Upper lobe of right lung (tissue), 1 donor: Measurements from ENCODE around the gene LCN6. TPM values are rescaled to one million over a fixed set of nuclear protein-coding genes. Genes with fewer than 3 reads are reported as not detected.
"Not testable (repeated sequence)": the region's sequence is repeated elsewhere in the genome, so short reads cannot be mapped to it uniquely, and the experiment has no call there.

ENCODE experiments used
- ATAC-seq: fragments of 200-7000 bp; cut with Tn5 transposase; one replicate; pipeline ENCODE4 v1.9.1; 2020; ENCODE audit warnings: mild to moderate bottlenecking, moderate library complexity
- DNase-seq: peaks from one replicate; pipeline ENCODE4 v3.0.0-alpha.2; 2020
- H3K27ac ChIP-seq: fragments of 200-600 bp; one replicate; pipeline ENCODE4 v1.8.0; 2022
- H3K27me3 ChIP-seq: fragments of 200-600 bp; one replicate; pipeline ENCODE4 v1.8.0; 2022; ENCODE audit warnings: mild to moderate bottlenecking
- H3K36me3 ChIP-seq: fragments of 200-600 bp; one replicate; pipeline ENCODE4 v1.8.0; 2022
- H3K4me1 ChIP-seq: fragments of 200-600 bp; one replicate; pipeline ENCODE4 v1.8.0; 2022
- H3K4me3 ChIP-seq: fragments of 200-600 bp; one replicate; pipeline ENCODE4 v1.8.0; 2022; ENCODE audit warnings: mild to moderate bottlenecking
- H3K9me3 ChIP-seq: fragments of 200-600 bp; one replicate; pipeline ENCODE4 v1.8.0; 2022
- CTCF ChIP-seq: fragments of 200-600 bp; IDR thresholded peaks from one replicate; pipeline ENCODE4 v1.8.0; 2022; ENCODE audit warnings: antibody characterized with exemption
- intact Hi-C: fragments of 100-400 bp; cut with DNase I; formaldehyde crosslinking; loops from one replicate; pipeline ENCODE4 v1.11.0; 2022
- total RNA-seq: library from RNA; stranded (reverse); fragmentation: NEBNext Ultra II Directional; extraction: Animal tissue kit (Norgen Biotek cat#: 25700); gene quantifications from one replicate; pipeline ENCODE4 v1.2.1, GENCODE V29; 2021
- donor health status: DM: no; HTN: yes; CAD: no; lungs with severe emphysema.

The LCN6 gene
- total RNA-seq, 1 donor from 2014 or later: 21.5 TPM

GRCh38 chr9:136759436-136760325 lies 11.4 kb upstream of the LCN6 start:
- no peaks in the 10 kb centered on the region for H3K27me3 ChIP-seq
- DNase-seq (peak; percentile 57), ATAC-seq (no peak)
- H3K4me3 ChIP-seq: no peak overlapping the region
- no peaks in the 10 kb centered on the region for H3K9me3 ChIP-seq
- H3K27ac ChIP-seq: no peak overlapping the region
- H3K4me1 ChIP-seq: no peaks in the 10 kb centered on the region
- no peak for TF ChIP-seq CTCF
- H3K36me3 ChIP-seq: no peaks in the 10 kb centered on the region
- intact Hi-C loops: no loop called here

DNA sequence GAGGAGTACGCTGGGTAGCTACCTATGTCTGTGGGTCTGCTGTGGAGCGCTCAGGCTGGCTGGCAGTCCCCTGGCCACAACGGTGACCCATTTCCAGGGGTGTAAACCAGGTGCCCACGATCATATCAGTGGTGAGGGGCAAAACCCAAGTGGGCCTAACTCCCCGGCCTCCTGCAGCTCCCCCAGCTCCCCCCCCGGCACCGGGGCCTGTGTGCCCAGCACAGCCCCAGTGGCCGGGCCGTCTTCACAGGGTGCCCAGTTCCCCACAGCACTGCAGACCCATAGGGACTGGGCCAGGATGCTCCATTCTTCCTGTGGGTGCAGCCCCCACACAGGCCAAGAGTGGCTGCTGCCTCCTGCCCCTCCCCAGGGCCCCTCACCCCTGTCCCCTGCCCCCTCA lies 10.7 kb upstream of the LCN6 start:
- TF ChIP-seq CTCF: no peak
- Histone ChIP-seq H3K4me3 (no peak overlapping the region), H3K27ac (no peak overlapping the region), H3K27me3 (no peaks in the 10 kb centered on the region), H3K4me1 (no peaks in the 10 kb centered on the region), H3K36me3 (no peaks in the 10 kb centered on the region), H3K9me3 (no peaks in the 10 kb centered on the region)
- ATAC-seq (no peak), DNase-seq (no peak)
- intact Hi-C loops: no loop called here

GRCh38 chr9:136757751-136758140 lies 9.4 kb upstream of the LCN6 start:
- Histone ChIP-seq H3K4me1 (no peaks in the 10 kb centered on the region), H3K27me3 (no peaks in the 10 kb centered on the region), H3K4me3 (no peak overlapping the region), H3K9me3 (no peaks in the 10 kb centered on the region), H3K27ac (no peak overlapping the region), H3K36me3 (no peaks in the 10 kb centered on the region)
- intact Hi-C loops: no loop called here
- ATAC-seq (no peak), DNase-seq (peak; percentile 62)
- no peak for TF ChIP-seq CTCF

- no peaks in the 10 kb centered on the region for H3K36me3 ChIP-seq
- no peak for TF ChIP-seq CTCF
- no peaks in the 10 kb centered on the region for H3K27me3 ChIP-seq
- intact Hi-C loops: no loop called here
- no peak for ATAC-seq
- H3K4me3 ChIP-seq: no peak overlapping the region
- DNase-seq: no peak
- H3K27ac ChIP-seq: no peak overlapping the region
- H3K9me3 ChIP-seq: no peaks in the 10 kb centered on the region
- no peaks in the 10 kb centered on the region for H3K4me1 ChIP-seq
These were observed 9.0 kb upstream of the LCN6 start for GRCh38 chr9:136757328-136757727.

GRCh38 chr9:136756836-136757235 lies 8.5 kb upstream of the LCN6 start:
- TF ChIP-seq CTCF: no peak
- Histone ChIP-seq H3K9me3 (no peaks in the 10 kb centered on the region), H3K4me1 (no peaks in the 10 kb centered on the region), H3K27ac (no peak overlapping the region), H3K4me3 (no peak overlapping the region), H3K27me3 (no peaks in the 10 kb centered on the region), H3K36me3 (no peaks in the 10 kb centered on the region)
- intact Hi-C loops: no loop called here
- DNase-seq: no peak
- no peak for ATAC-seq

- no peaks in the 10 kb centered on the region for H3K27me3 ChIP-seq
- no peaks in the 10 kb centered on the region for H3K4me1 ChIP-seq
- TF ChIP-seq CTCF: no peak
- no peaks in the 10 kb centered on the region for H3K9me3 ChIP-seq
- no peak overlapping the region for H3K27ac ChIP-seq
- DNase-seq (no peak), ATAC-seq (no peak)
- intact Hi-C loops: no loop called here
- no peaks in the 10 kb centered on the region for H3K36me3 ChIP-seq
- no peak overlapping the region for H3K4me3 ChIP-seq
These were observed 7.8 kb upstream of the LCN6 start for GRCh38 chr9:136756134-136756438.

- H3K27me3 ChIP-seq, H3K36me3 ChIP-seq, H3K27ac ChIP-seq, ATAC-seq, H3K9me3 ChIP-seq, DNase-seq, H3K4me1 ChIP-seq, intact Hi-C loops, H3K4me3 ChIP-seq: not testable (repeated sequence)
These were observed 7.2 kb upstream of the LCN6 start for GRCh38 chr9:136755302-136756133.
